ENCODE data around the gene TNNC1. TPM values are rescaled to one million over a fixed set of nuclear protein-coding genes. Genes with fewer than 3 reads are reported as not detected.

TNNC1 gene
- 0.63 to 1.4 TPM (median 1.2 TPM) in 5 replicates for total RNA-seq (2022; extraction: Qiagen RNA extraction)

GRCh38 chr3:52453496-52454249 is at the start of gene TNNC1:
Gene TNNC1 (minus strand): TSS chr3:52454041. CDS start chr3:52454015, 26 bp downstream.

GRCh38 chr3:52494886-52495495 is 41.1 kb upstream of the TNNC1 start, which contains the start of gene STAB1:
Gene STAB1 (plus strand): TSS chr3:52495338. CDS start chr3:52495414, 76 bp downstream.

GRCh38 chr3:52455283-52456168 is 1.7 kb upstream of the TNNC1 start, which contains the start of gene NISCH:
Gene NISCH (plus strand): TSS chr3:52455604. CDS start chr3:52455642, 38 bp downstream.

GRCh38 chr3:52444860-52445793 is 8.7 kb downstream of the TNNC1 start, which contains the start of gene SEMA3G:
Gene SEMA3G (minus strand): TSS chr3:52445103. CDS start chr3:52445027, 76 bp downstream.

Other genes starting within 250 kb of the TNNC1 start
- gene TLR9, start 228.4 kb downstream of the TNNC1 start, total RNA-seq (2022; extraction: Qiagen RNA extraction): 0.02 to 0.03 TPM in 2 of 5 replicates, not detected in the others
- 59.1 to 71.2 TPM (median 66.9 TPM) in 5 replicates for gene TWF2, start 214.9 kb downstream of the TNNC1 start, total RNA-seq (2022; extraction: Qiagen RNA extraction)
- gene PPM1M, start 208.3 kb downstream of the TNNC1 start, total RNA-seq (2022; extraction: Qiagen RNA extraction): 3.9 to 5.2 TPM (median 4.2 TPM) in 5 replicates
- gene WDR82, start 175.4 kb downstream of the TNNC1 start, total RNA-seq (2022; extraction: Qiagen RNA extraction): 49.1 to 59.5 TPM (median 50.8 TPM) in 5 replicates
- 3.0 to 4.6 TPM (median 3.9 TPM) in 5 replicates for gene GLYCTK, start 166.2 kb downstream of the TNNC1 start, total RNA-seq (2022; extraction: Qiagen RNA extraction)
- 0.78 to 1.2 TPM (median 0.97 TPM) in 5 replicates for gene DNAH1, start 137.7 kb downstream of the TNNC1 start, total RNA-seq (2022; extraction: Qiagen RNA extraction)
- gene BAP1, start 44.0 kb downstream of the TNNC1 start, total RNA-seq (2022; extraction: Qiagen RNA extraction): 33.2 to 39.6 TPM (median 37.1 TPM) in 5 replicates
- gene PHF7, start 43.4 kb downstream of the TNNC1 start, total RNA-seq (2022; extraction: Qiagen RNA extraction): 2.2 to 3.9 TPM (median 3.4 TPM) in 5 replicates
- gene SEMA3G, start 8.9 kb downstream of the TNNC1 start, total RNA-seq (2022; extraction: Qiagen RNA extraction): 0.03 to 0.16 TPM (median 0.06 TPM) in 5 replicates
- gene NISCH, start 1.6 kb upstream of the TNNC1 start, total RNA-seq (2022; extraction: Qiagen RNA extraction): 11.4 to 14.9 TPM (median 12.8 TPM) in 5 replicates
- 0.03 to 0.21 TPM (median 0.09 TPM) in 5 replicates for gene STAB1, start 41.3 kb upstream of the TNNC1 start, total RNA-seq (2022; extraction: Qiagen RNA extraction)
- gene NT5DC2, start 79.8 kb upstream of the TNNC1 start, total RNA-seq (2022; extraction: Qiagen RNA extraction): 86.6 to 102 TPM (median 96.8 TPM) in 5 replicates
- 52.2 to 71.7 TPM (median 61.7 TPM) in 5 replicates for gene UQCC5, start 82.6 kb upstream of the TNNC1 start, total RNA-seq (2022; extraction: Qiagen RNA extraction)
- 9.5 to 17.9 TPM (median 15.1 TPM) in 5 replicates for gene PBRM1, start 231.9 kb upstream of the TNNC1 start, total RNA-seq (2022; extraction: Qiagen RNA extraction)
- 84.4 to 149 TPM (median 91.0 TPM) in 5 replicates for gene GNL3, start 232.0 kb upstream of the TNNC1 start, total RNA-seq (2022; extraction: Qiagen RNA extraction)

All from A549 treated with Hydrocortisone at 1 μM for 4 hours (cell line).